HUES6 (cell line): ENCODE measurements around the gene NKX1-1.

ENCODE experiments used
- H3K27ac ChIP-seq: 2 replicates; pipeline ENCODE4 v1.7.0; 2013; ENCODE audit warnings: low read depth, mild to moderate bottlenecking, low read length, inconsistent platforms
- H3K27me3 ChIP-seq: 2 replicates; pipeline ENCODE4 v1.6.1; 2013; ENCODE audit warnings: low read length; ENCODE audit not compliant: control insufficient read depth, insufficient read depth
- H3K36me3 ChIP-seq: 2 replicates; pipeline ENCODE4 v1.6.1; 2013; ENCODE audit warnings: low read length; ENCODE audit not compliant: control insufficient read depth, insufficient read depth
- H3K4me1 ChIP-seq: 2 replicates; pipeline ENCODE4 v1.6.1; 2013; ENCODE audit warnings: low read length; ENCODE audit not compliant: control insufficient read depth, insufficient read depth
- H3K4me3 ChIP-seq: 2 replicates; pipeline ENCODE4 v1.5.1; 2013; ENCODE audit warnings: low read depth, low read length
- H3K9ac ChIP-seq: one replicate; pipeline ENCODE4 v1.6.1; 2013; ENCODE audit warnings: mild to moderate bottlenecking, low read length
- H3K9me3 ChIP-seq: 2 replicates; pipeline ENCODE4 v1.6.1; 2013; ENCODE audit warnings: low read depth, low read length; ENCODE audit not compliant: control insufficient read depth, insufficient read depth

NKX1-1 gene

GRCh38 chr4:1381944-1382541, 24.2 kb downstream of the NKX1-1 start:
- Histone ChIP-seq H3K27ac (no peak overlapping the region), H3K9ac (no peak overlapping the region), H3K36me3 (peaks cover 28% of the 10 kb centered on the region), H3K4me3 (no peak overlapping the region), H3K27me3 (no peaks in the 10 kb centered on the region), H3K4me1 (no peaks in the 10 kb centered on the region), H3K9me3 (no peaks in the 10 kb centered on the region)

DNA sequence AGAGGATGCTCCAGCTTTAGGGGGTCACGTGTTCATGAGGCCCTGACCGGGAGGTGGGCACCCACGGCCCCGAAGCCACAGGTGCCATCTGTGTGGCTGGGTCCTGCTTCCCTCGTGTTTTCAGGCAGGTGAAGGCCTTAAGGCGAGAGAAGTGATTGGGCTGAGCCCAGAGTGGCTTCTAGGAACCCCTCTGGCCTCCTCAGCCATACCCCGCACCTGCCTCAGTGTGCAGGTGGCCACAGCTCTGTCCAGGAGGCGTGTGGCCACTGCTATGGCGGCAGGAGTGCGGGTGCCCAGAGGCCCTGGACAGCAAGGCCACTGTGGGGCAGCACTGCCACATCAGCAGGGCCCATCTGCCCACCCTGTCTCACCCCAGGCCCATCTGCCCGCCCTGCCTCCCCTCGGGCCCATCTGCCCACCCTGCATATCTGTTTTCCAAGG, 25.0 kb downstream of the NKX1-1 start:
- H3K9me3 ChIP-seq, result no peaks in the 10 kb centered on the region
- no peaks in the 10 kb centered on the region for H3K27me3 ChIP-seq
- H3K4me1 ChIP-seq, result no peaks in the 10 kb centered on the region
- peaks cover 25% of the 10 kb centered on the region for H3K36me3 ChIP-seq
- H3K9ac ChIP-seq, result no peak overlapping the region
- no peak overlapping the region for H3K27ac ChIP-seq
- no peak overlapping the region for H3K4me3 ChIP-seq

DNA sequence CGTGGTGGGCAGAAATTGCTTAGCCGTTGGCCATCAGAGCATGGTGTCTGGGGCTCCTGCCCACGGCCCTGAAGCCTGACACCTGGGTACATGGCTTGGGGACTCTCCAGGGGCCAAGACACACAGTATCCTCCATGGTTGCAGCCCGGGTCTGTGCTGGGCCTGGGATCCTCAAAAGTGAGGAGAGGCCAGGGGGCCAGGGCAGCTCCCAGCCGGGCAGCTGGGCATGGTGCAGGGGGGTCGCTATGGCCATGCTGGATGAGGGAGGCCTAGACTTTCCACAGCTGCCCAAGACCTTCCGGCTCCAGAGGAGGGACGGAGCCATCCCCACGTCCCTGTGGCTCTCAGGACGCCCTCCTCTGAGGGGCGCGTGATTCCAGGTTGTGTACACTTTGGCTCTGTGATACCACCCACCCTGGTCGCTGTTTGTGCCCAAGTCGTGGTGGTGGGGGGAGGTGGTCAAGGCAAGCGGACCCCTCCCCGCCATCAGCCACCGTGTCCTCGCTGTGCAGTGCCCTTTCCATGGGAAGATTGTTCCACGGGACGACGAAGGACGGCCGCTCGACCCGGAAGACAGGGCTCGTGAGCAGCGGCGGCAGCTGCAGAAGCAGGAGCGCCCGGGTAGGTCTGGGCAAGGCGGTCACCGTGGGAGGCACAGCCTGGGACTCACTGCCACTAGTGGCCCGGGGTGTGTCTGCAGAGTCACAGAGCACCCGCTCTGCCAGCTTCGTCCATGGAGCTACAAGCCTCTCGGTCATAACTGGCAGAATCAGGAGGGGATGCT, 25.7 kb downstream of the NKX1-1 start:
- Histone ChIP-seq H3K4me3 (no peak overlapping the region), H3K9ac (peak overlapping the region; percentile 19), H3K4me1 (no peaks in the 10 kb centered on the region), H3K36me3 (peaks cover 25% of the 10 kb centered on the region), H3K27me3 (no peaks in the 10 kb centered on the region), H3K9me3 (no peaks in the 10 kb centered on the region), H3K27ac (no peak overlapping the region)

GRCh38 chr4:1379801-1380331, 26.4 kb downstream of the NKX1-1 start:
- H3K4me3 ChIP-seq, result no peak overlapping the region
- H3K9ac ChIP-seq, result no peak overlapping the region
- H3K27me3 ChIP-seq, result no peaks in the 10 kb centered on the region
- H3K36me3 ChIP-seq, result peaks cover 32% of the 10 kb centered on the region
- no peak overlapping the region for H3K27ac ChIP-seq
- no peaks in the 10 kb centered on the region for H3K9me3 ChIP-seq
- no peaks in the 10 kb centered on the region for H3K4me1 ChIP-seq

DNA sequence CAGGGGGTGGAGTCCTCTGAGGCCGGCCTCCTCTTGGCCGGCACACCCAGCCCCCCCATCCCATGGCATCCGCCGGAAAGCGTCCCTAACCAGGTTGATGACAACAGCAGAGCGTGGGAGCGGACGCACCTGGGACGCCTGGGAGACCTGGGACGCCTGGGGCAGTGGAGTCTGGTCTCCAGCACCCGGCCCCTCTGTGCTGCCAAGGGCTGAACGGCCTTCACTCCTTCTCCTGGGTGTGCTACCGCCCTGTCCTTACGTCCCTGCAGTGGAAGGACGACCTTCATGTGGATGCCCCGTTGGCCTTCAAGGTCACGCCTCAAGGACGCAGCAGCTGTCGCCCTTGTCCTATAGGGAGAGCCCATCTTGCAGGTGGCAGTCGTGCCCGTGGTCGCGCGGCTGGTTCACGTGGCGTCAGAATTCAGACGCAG, 26.9 kb downstream of the NKX1-1 start:
- no peak overlapping the region for H3K27ac ChIP-seq
- H3K27me3 ChIP-seq, result no peaks in the 10 kb centered on the region
- no peaks in the 10 kb centered on the region for H3K4me1 ChIP-seq
- H3K9ac ChIP-seq, result no peak overlapping the region
- H3K4me3 ChIP-seq, result no peak overlapping the region
- peaks cover 33% of the 10 kb centered on the region for H3K36me3 ChIP-seq
- no peaks in the 10 kb centered on the region for H3K9me3 ChIP-seq

- no peaks in the 10 kb centered on the region for H3K9me3 ChIP-seq
- H3K27me3 ChIP-seq, result no peaks in the 10 kb centered on the region
- no peak overlapping the region for H3K27ac ChIP-seq
- no peak overlapping the region for H3K9ac ChIP-seq
- peaks cover 28% of the 10 kb centered on the region for H3K36me3 ChIP-seq
- H3K4me3 ChIP-seq, result no peak overlapping the region
- no peaks in the 10 kb centered on the region for H3K4me1 ChIP-seq
Measured at GRCh38 chr4:1378559-1379231, 27.5 kb downstream of the NKX1-1 start.

GRCh38 chr4:1377606-1378261, 28.5 kb downstream of the NKX1-1 start:
- no peak overlapping the region for H3K4me3 ChIP-seq
- no peaks in the 10 kb centered on the region for H3K4me1 ChIP-seq
- no peak overlapping the region for H3K9ac ChIP-seq
- H3K27ac ChIP-seq, result no peak overlapping the region
- no peaks in the 10 kb centered on the region for H3K27me3 ChIP-seq
- H3K36me3 ChIP-seq, result peaks cover 27% of the 10 kb centered on the region
- no peaks in the 10 kb centered on the region for H3K9me3 ChIP-seq

GRCh38 chr4:1376841-1377605, 29.2 kb downstream of the NKX1-1 start:
- H3K27me3 ChIP-seq, result no peaks in the 10 kb centered on the region
- no peaks in the 10 kb centered on the region for H3K4me1 ChIP-seq
- no peak overlapping the region for H3K9ac ChIP-seq
- H3K9me3 ChIP-seq, result no peaks in the 10 kb centered on the region
- H3K27ac ChIP-seq, result no peak overlapping the region
- H3K4me3 ChIP-seq, result no peak overlapping the region
- peaks cover 34% of the 10 kb centered on the region for H3K36me3 ChIP-seq

- H3K36me3 ChIP-seq, result peaks cover 40% of the 10 kb centered on the region
- H3K4me1 ChIP-seq, result no peaks in the 10 kb centered on the region
- H3K9ac ChIP-seq, result no peak overlapping the region
- no peak overlapping the region for H3K27ac ChIP-seq
- H3K4me3 ChIP-seq, result no peak overlapping the region
- no peaks in the 10 kb centered on the region for H3K9me3 ChIP-seq
- no peaks in the 10 kb centered on the region for H3K27me3 ChIP-seq
Measured at GRCh38 chr4:1376391-1376840, 29.8 kb downstream of the NKX1-1 start.

GRCh38 chr4:1375761-1376322, 30.4 kb downstream of the NKX1-1 start:
- Histone ChIP-seq H3K27ac (no peak overlapping the region), H3K4me3 (no peak overlapping the region), H3K9ac (no peak overlapping the region), H3K9me3 (no peaks in the 10 kb centered on the region), H3K27me3 (no peaks in the 10 kb centered on the region), H3K4me1 (no peaks in the 10 kb centered on the region), H3K36me3 (peaks cover 45% of the 10 kb centered on the region)
